DND-41 (cell line): ENCODE results near the gene CLCN3.

Experiments used
- EZH2 ChIP-seq: IDR thresholded peaks from 3 replicates; pipeline ENCODE4 v1.6.1; 2012; ENCODE audit warnings: borderline replicate concordance, low read depth, mild to moderate bottlenecking, moderate library complexity, low read length, inconsistent platforms; ENCODE audit not compliant: severe bottlenecking
- TF ChIP-seq, protein P1 (sequence below): IDR thresholded peaks from 2 replicates; pipeline ENCODE4 v1.5.1; 2012; ENCODE audit warnings: borderline replicate concordance, low read length, moderate library complexity, mild to moderate bottlenecking; ENCODE audit not compliant: poor library complexity, severe bottlenecking; ENCODE audit errors: extremely low read depth

- TF ChIP-seq, protein P1, sequence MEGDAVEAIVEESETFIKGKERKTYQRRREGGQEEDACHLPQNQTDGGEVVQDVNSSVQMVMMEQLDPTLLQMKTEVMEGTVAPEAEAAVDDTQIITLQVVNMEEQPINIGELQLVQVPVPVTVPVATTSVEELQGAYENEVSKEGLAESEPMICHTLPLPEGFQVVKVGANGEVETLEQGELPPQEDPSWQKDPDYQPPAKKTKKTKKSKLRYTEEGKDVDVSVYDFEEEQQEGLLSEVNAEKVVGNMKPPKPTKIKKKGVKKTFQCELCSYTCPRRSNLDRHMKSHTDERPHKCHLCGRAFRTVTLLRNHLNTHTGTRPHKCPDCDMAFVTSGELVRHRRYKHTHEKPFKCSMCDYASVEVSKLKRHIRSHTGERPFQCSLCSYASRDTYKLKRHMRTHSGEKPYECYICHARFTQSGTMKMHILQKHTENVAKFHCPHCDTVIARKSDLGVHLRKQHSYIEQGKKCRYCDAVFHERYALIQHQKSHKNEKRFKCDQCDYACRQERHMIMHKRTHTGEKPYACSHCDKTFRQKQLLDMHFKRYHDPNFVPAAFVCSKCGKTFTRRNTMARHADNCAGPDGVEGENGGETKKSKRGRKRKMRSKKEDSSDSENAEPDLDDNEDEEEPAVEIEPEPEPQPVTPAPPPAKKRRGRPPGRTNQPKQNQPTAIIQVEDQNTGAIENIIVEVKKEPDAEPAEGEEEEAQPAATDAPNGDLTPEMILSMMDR = no peak
- no peak for TF ChIP-seq EZH2
Observed at GRCh38 chr4:169604131-169604900, 16.1 kb upstream of the CLCN3 start.
